Parathyroid adenoma (tissue), 2 donors: ENCODE measurements around the gene HAUS7.
A peak's percentile ranks its signal among the peaks of the same experiment; 100 is the strongest.

Experiments used
- H2AFZ ChIP-seq: fragments of 300-600 bp; sonication (generic); one replicate; pipeline ENCODE4 v1.7.0; 2017; ENCODE audit warnings: antibody characterized with exemption, mild to moderate bottlenecking
- H3K27ac ChIP-seq: fragments of 300-600 bp; sonication (generic); one replicate; pipeline ENCODE4 v1.7.0; 2017
- H3K27me3 ChIP-seq: fragments of 300-600 bp; sonication (generic); one replicate; pipeline ENCODE4 v1.7.0; 2017; ENCODE audit warnings: low read length; ENCODE audit not compliant: control insufficient read depth, insufficient read depth
- H3K36me3 ChIP-seq: fragments of 300-600 bp; sonication (generic); one replicate; pipeline ENCODE4 v1.7.0; 2017; ENCODE audit warnings: low read length; ENCODE audit not compliant: control insufficient read depth, insufficient read depth
- H3K4me1 ChIP-seq: fragments of 300-600 bp; sonication (generic); one replicate; pipeline ENCODE4 v1.7.0; 2017; ENCODE audit warnings: control low read depth
- H3K4me2 ChIP-seq: fragments of 300-600 bp; sonication (generic); one replicate; pipeline ENCODE4 v1.7.0; 2017; ENCODE audit warnings: low read length
- H3K4me3 ChIP-seq: fragments of 300-600 bp; sonication (generic); one replicate; pipeline ENCODE4 v1.7.0; 2017; ENCODE audit warnings: low read depth, low read length
- H3K79me2 ChIP-seq: fragments of 300-600 bp; sonication (generic); one replicate; pipeline ENCODE4 v1.7.0; 2017; ENCODE audit warnings: control low read depth
- H3K9ac ChIP-seq: fragments of 300-600 bp; sonication (generic); one replicate; pipeline ENCODE4 v1.7.0; 2017; ENCODE audit warnings: mild to moderate bottlenecking
- H3K9me3 ChIP-seq: fragments of 300-600 bp; sonication (generic); one replicate; pipeline ENCODE4 v1.7.0; 2017; ENCODE audit warnings: low read length; ENCODE audit not compliant: control insufficient read depth
- TF ChIP-seq, protein P1 (sequence below): fragments of 300-600 bp; sonication (generic); IDR thresholded peaks from one replicate; pipeline ENCODE4 v1.7.0; 2017; ENCODE audit warnings: antibody characterized with exemption, mild to moderate bottlenecking
- donor health status: primary hyperparathyroidism.

The HAUS7 gene

DNA sequence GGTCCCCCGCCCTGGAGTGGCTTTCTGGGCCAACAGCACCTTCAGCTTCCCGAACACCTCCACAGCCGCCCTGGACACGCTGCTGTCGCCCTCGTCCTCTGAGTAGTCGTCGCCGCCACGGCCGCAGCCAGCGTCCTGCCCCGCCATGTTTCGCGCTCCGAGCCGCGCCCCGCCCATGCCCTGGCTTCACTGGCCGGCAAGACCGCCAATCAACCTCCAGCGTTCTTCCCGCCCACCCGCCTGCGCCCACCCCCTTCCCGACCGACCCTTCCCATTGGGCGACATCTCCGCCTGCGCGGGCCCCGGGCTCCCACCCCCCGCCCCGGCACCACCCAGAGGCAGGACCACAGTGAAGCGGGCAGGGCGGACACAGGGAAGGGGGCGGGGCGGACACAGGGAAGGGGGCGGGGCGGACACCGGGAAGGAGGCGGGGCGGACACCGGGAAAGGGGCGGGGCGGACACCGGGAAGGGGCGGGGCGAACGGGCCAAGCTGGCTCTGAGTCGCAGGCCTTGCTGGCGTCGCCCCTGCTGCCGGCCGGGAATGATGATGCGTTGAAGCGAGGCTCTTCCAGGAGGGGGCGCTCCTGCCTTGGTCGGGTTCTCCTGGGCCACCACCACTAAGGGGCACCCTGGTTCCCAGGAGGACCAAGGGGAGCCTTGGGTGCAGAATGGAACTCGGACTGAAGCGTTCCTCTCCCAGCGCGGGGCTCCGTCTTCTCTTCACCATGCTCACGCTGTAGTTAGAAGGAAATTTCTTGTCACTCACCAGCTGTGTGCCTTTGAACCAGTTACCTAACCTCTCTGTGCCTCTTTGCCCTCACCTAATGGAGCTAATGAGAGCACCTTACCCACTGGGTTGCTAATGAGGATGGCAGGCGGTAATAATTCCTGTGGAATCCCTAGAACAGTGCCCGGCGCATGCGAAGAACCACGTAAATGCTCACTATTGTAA is at the start of gene HAUS7:
Gene HAUS7 (minus strand): TSS at position 166 of the 953 bp plus-strand sequence. CDS start 19 bp downstream, at position 147.
- H3K4me3 ChIP-seq, result peak within 1 kb of the TSS; percentile 65
- no peaks in the 10 kb centered on the region for H3K4me1 ChIP-seq
- peak within 1 kb of the TSS; percentile 86 for H2AFZ ChIP-seq
- no peaks in the 10 kb centered on the region for H3K27me3 ChIP-seq
- no peaks in the 10 kb centered on the region for H3K79me2 ChIP-seq
- peak within 1 kb of the TSS; percentile 82 for H3K4me2 ChIP-seq
- TF ChIP-seq, protein P1, sequence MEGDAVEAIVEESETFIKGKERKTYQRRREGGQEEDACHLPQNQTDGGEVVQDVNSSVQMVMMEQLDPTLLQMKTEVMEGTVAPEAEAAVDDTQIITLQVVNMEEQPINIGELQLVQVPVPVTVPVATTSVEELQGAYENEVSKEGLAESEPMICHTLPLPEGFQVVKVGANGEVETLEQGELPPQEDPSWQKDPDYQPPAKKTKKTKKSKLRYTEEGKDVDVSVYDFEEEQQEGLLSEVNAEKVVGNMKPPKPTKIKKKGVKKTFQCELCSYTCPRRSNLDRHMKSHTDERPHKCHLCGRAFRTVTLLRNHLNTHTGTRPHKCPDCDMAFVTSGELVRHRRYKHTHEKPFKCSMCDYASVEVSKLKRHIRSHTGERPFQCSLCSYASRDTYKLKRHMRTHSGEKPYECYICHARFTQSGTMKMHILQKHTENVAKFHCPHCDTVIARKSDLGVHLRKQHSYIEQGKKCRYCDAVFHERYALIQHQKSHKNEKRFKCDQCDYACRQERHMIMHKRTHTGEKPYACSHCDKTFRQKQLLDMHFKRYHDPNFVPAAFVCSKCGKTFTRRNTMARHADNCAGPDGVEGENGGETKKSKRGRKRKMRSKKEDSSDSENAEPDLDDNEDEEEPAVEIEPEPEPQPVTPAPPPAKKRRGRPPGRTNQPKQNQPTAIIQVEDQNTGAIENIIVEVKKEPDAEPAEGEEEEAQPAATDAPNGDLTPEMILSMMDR, result peak; percentile 45
- no peak within 1 kb of the TSS for H3K9ac ChIP-seq
- H3K9me3 ChIP-seq, result no peaks in the 10 kb centered on the region
- H3K27ac ChIP-seq, result peak within 1 kb of the TSS; percentile 57
- H3K36me3 ChIP-seq, result no peaks in the 10 kb centered on the region

DNA sequence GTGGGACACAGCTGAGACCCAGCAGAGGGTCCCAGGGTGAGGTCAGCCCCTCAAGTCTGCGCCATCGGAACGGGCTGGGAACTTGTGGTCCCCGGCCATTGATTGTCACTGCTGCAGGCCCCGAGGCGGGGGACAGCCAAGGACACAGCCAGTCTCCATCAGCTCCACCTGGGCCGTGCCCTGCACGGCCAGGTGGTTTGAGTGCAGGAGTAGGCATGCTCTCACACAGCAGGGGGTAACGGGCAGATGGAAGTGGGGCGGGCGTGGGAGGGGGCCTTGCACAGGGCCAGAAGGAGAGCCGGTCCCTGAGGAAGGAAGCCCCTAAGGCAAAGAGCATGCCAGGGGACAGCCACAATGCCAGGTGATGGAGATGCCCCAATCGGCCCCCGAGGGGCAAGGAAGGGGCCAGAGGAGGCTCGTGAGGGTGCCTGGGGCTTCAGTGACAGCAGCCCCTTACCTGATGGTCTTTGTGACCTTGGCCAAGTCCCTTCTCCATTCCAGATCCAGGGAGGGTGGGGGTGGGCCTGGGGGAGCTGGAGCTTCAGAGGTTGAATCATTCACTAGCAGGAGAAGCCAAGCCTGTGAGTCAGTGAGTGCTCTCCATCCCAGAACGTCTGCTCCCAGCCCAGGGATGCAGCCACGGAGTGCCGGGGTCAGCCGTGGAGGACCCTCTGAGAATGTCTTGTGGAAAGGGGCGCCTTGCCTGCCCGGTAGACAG is 49.4 kb upstream of the HAUS7 start:
- TF ChIP-seq, protein P1, result no peak
- Histone ChIP-seq H3K27ac (no peak overlapping the region), H3K27me3 (no peaks in the 10 kb centered on the region), H3K4me1 (no peaks in the 10 kb centered on the region), H3K9ac (no peak overlapping the region), H3K4me2 (no peak overlapping the region), H3K4me3 (no peak overlapping the region), H3K9me3 (no peaks in the 10 kb centered on the region), H3K36me3 (no peaks in the 10 kb centered on the region), H2AFZ (no peak overlapping the region), H3K79me2 (no peaks in the 10 kb centered on the region)

DNA sequence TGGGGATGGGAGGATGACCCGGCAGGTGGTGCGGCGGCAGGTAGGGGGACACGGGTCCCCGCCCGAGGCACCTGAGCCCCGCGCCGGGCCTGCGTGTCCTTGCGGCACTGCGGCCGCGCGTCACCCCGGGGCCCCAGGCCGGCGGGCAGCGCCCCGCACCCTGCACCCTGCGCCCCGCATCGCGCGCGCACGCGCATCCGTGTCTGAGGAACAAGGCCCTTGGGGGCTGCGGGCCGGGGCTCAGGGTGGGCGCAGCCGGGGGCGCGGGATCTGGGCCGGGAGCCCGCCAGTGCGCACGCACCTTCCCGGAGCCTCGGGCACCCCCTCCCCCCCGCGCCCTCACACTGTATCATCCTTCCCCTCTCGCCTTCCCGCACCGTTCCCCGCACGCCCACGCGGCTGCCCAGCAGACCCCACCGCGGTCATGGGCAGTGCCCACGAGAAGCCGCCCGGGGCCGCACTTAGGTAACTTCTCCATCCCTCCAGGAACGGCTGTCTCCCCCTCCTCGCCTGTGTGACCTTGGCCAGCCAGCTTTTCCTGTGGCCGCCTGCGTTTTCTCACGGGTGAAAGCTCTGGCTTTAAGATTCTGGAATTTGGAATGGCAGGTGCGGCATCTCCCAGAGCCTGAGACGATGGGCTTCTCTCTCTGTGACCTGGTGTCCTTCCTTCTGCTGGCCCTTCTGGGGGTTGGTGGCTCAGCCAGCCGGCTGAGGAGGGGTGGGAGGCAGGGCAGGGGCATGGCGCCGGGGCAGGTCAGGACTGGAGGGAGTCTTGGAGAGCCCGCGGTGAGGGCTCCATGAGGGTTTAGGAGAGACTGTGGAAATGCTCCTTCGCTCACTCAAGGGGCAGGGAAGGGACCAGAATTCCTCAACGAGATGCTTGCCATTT is 47.8 kb upstream of the HAUS7 start:
- Histone ChIP-seq H3K4me2 (no peak overlapping the region), H3K4me1 (no peaks in the 10 kb centered on the region), H3K36me3 (no peaks in the 10 kb centered on the region), H2AFZ (no peak overlapping the region), H3K27ac (no peak overlapping the region), H3K27me3 (no peaks in the 10 kb centered on the region), H3K9me3 (no peaks in the 10 kb centered on the region), H3K79me2 (no peaks in the 10 kb centered on the region), H3K9ac (no peak overlapping the region), H3K4me3 (no peak overlapping the region)
- TF ChIP-seq, protein P1, result no peak

DNA sequence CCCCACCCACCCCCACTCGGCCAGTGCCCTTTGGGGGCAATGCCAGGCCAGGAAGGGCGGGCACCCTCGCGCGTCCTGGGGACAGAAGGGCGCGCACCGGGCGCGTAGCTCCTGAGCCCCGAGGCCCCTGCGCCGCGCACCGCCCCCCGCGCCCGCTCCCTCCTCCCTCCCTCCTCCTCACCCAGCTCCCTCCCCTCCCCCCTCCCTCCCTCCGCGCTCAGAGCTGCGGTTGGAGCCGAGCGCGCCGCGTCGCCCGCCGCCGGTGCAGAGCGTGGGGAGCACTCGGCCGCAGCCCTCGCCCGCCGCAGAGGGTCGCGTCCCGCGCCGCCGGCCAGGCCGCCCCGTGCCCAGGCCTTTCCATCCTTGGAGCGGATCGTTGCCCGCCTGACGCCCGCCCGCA is 47.0 kb upstream of the HAUS7 start, which contains the start of gene ATP2B3:
Gene ATP2B3 (plus strand): TSS at position 220 of the 400 bp plus-strand sequence. CDS start 18,606 bp downstream, outside the sequence.
- TF ChIP-seq, protein P1, result no peak
- Histone ChIP-seq H3K36me3 (no peaks in the 10 kb centered on the region), H2AFZ (no peak within 1 kb of the TSS), H3K27me3 (no peaks in the 10 kb centered on the region), H3K4me1 (no peaks in the 10 kb centered on the region), H3K9me3 (no peaks in the 10 kb centered on the region), H3K4me3 (no peak within 1 kb of the TSS), H3K9ac (no peak within 1 kb of the TSS), H3K4me2 (no peak within 1 kb of the TSS), H3K79me2 (no peaks in the 10 kb centered on the region), H3K27ac (no peak within 1 kb of the TSS)
